K562 (cell line): ENCODE measurements around the gene TCF7. TPM values are rescaled to one million over a fixed set of nuclear protein-coding genes. Genes with fewer than 3 reads are reported as not detected.

Source experiments
- ATAC-seq: fragments of 200-7000 bp; cut with Tn5 transposase; 3 replicates; pipeline ENCODE4 v1.9.1; 2020; ENCODE audit warnings: moderate library complexity
- BruUV-seq: library from RNA; stranded (reverse); fragments of 400-500 nt; replicated peaks from 2 replicates; lab custom pipeline; 2021; lab: Mats Ljungman, UMichigan
- CTCF ChIA-PET: fragments of 300-600 bp; formaldehyde crosslinking; extraction: SDS; loops from one replicate; lab custom pipeline; 2021; ENCODE audit warnings: low intra/inter-chr PET ratio; lab: Yijun Ruan, JAX
- POLR2A ChIA-PET: fragments of 300-600, 350-650 bp; sonication (Branson Sonifier 250); formaldehyde crosslinking; extraction: SDS; loops from one replicate; lab custom pipeline; 2021; ENCODE audit warnings: antibody characterized with exemption, inconsistent platforms; lab: Yijun Ruan, JAX
- DNase-seq, 4 experiments: peaks; one replicate each; pipeline versions ENCODE4 v3.0.0 to v3.0.0-alpha.2; 2011 to 2018; ENCODE audit warnings: low spot score in 3 of 4, mixed read lengths in 3 of 4; ENCODE audit errors: extremely low read depth in 1 of 4
- FAIRE-seq: peaks from 2 replicates; lab custom pipeline; 2011; peaks lifted over from hg19 to GRCh38; lab: Jason Lieb, UNC
- H2AFZ ChIP-seq: 2 replicates; pipeline ENCODE4 v1.6.0; 2011; ENCODE audit warnings: low read depth, low read length, control low read depth, inconsistent platforms
- H3K27ac ChIP-seq: fragments of 200-600 bp; 3 replicates; pipeline ENCODE4 v1.8.0; 2011; ENCODE audit warnings: low read depth, mild to moderate bottlenecking, control low read depth, inconsistent platforms, low read length, moderate library complexity, mixed read lengths; ENCODE audit errors: extremely low read depth
- H3K27me3 ChIP-seq, 2 experiments: fragments of 300-600 bp in 1 of 2; 2 replicates in 1 of 2; 3 replicates in 1 of 2; pipeline versions ENCODE4 v1.6.0 to v1.8.0; 2011; ENCODE audit warnings: inconsistent platforms in 2 of 2, low read length in 2 of 2, mild to moderate bottlenecking in 1 of 2, mixed read lengths in 1 of 2, moderate library complexity in 1 of 2; ENCODE audit not compliant: control insufficient read depth in 2 of 2, insufficient read depth in 2 of 2
- H3K36me3 ChIP-seq: fragments of 300-600 bp; 3 replicates; pipeline ENCODE4 v1.8.0; 2011; ENCODE audit warnings: mild to moderate bottlenecking, low read length, inconsistent platforms; ENCODE audit not compliant: control insufficient read depth, insufficient read depth
- H3K4me1 ChIP-seq, 2 experiments: fragments of 200-600 bp in 1 of 2; replicated peaks in 1 of 2; 2 replicates in 1 of 2; 3 replicates in 1 of 2; pipeline versions ENCODE4 v1.5.1 to v1.8.0; 2011; ENCODE audit warnings: inconsistent platforms in 2 of 2, low read length in 2 of 2, mild to moderate bottlenecking in 1 of 2, mixed read lengths in 1 of 2, moderate library complexity in 1 of 2; ENCODE audit not compliant: control insufficient read depth in 2 of 2, insufficient read depth in 2 of 2
- H3K4me2 ChIP-seq: 2 replicates; pipeline ENCODE4 v1.6.1; 2011; ENCODE audit warnings: low read length, control low read depth, inconsistent platforms, mixed read lengths; ENCODE audit not compliant: insufficient read depth
- H3K4me3 ChIP-seq: fragments of 200-600 bp; sonication (generic), shearing (Covaris generic); 2 replicates; pipeline ENCODE4 v1.5.1; 2016; ENCODE audit warnings: control low read depth, inconsistent platforms
- H3K79me2 ChIP-seq: fragments of 200-600 bp; 3 replicates; pipeline ENCODE4 v1.8.0; 2011; ENCODE audit warnings: low read length, inconsistent platforms; ENCODE audit not compliant: control insufficient read depth, insufficient read depth
- H3K9ac ChIP-seq, 2 experiments: 2 replicates each; pipeline versions ENCODE4 v1.6.0 to v1.6.1; 2011; ENCODE audit warnings: low read depth in 2 of 2, low read length in 2 of 2, control low read depth in 1 of 2, inconsistent platforms in 1 of 2, mild to moderate bottlenecking in 1 of 2, mixed read lengths in 1 of 2; ENCODE audit not compliant: insufficient read depth in 1 of 2
- H3K9me1 ChIP-seq: one replicate; pipeline ENCODE4 v1.6.0; 2011; ENCODE audit warnings: inconsistent platforms, mild to moderate bottlenecking, low read length, moderate library complexity; ENCODE audit not compliant: control insufficient read depth, insufficient read depth
- H3K9me3 ChIP-seq: replicated peaks from 2 replicates; pipeline ENCODE4 v1.5.1; 2011; ENCODE audit warnings: low read depth, low read length, inconsistent platforms; ENCODE audit not compliant: control insufficient read depth, insufficient read depth
- H4K20me1 ChIP-seq: replicated peaks from 2 replicates; pipeline ENCODE4 v1.6.1; 2011; ENCODE audit warnings: low read length, inconsistent platforms, mixed read lengths; ENCODE audit not compliant: control insufficient read depth, insufficient read depth
- CCAR2 ChIP-seq: fragments of 200-400 bp; formaldehyde crosslinking; IDR thresholded peaks from 2 replicates; pipeline ENCODE4 v1.6.1; 2017; ENCODE audit warnings: mild to moderate bottlenecking, low read depth, low read length
- ELF4 ChIP-seq: fragments of 450-650 bp; formaldehyde crosslinking; IDR thresholded peaks from 2 replicates; pipeline ENCODE4 v1.4.0; 2022; ENCODE audit warnings: missing genetic modification characterization
- HMBOX1 ChIP-seq: sonication (generic); IDR thresholded peaks from 2 replicates; pipeline ENCODE4 v1.6.1; 2016
- LEF1 ChIP-seq: fragments of 450-650 bp; IDR thresholded peaks from 2 replicates; pipeline ENCODE4 v1.6.1; 2016; ENCODE audit warnings: mild to moderate bottlenecking
- TCF3 ChIP-seq: sonication (generic); formaldehyde crosslinking; IDR thresholded peaks from 2 replicates; pipeline ENCODE4 v1.4.0; 2020; ENCODE audit warnings: mild to moderate bottlenecking, missing genetic modification reagents
- ZC3H4 ChIP-seq: sonication (generic); formaldehyde crosslinking; IDR thresholded peaks from 2 replicates; pipeline ENCODE4 v1.9.0; 2021; ENCODE audit warnings: missing genetic modification reagents, borderline replicate concordance
- WGBS: fragments of 100-300 bp; shearing (Covaris generic); methylation state at CpG from one replicate; pipeline ENCODE4 v1.1.6; 2016; ENCODE audit warnings: low coverage, mixed read lengths; ENCODE audit not compliant: insufficient coverage; ENCODE audit errors: missing lambda C conversion rate; 5-methylcytosine and 5-hydroxymethylcytosine counted together
- in situ Hi-C: fragments of 300-500 bp; cut with MboI; formaldehyde crosslinking; loops from 4 replicates; pipeline ENCODE4 v1.15.0; 2018; ENCODE audit warnings: inconsistent platforms, mixed read lengths
- intact Hi-C: fragments of 100-400 bp; cut with micrococcal nuclease; formaldehyde crosslinking; loops from 2 replicates; pipeline ENCODE4 v1.14.2; 2022
- polyA plus RNA-seq, 8 experiments: library from polyadenylated mRNA; depleted of rRNA in 4 of 8; stranded (reverse) in 5 of 8; unstranded in 3 of 8; fragments of >200 nt; fragmentation: Nextera tagmentation in 2 of 8; fragmentation: Illumina TruSeq in 1 of 8; extraction: Ambion mirVana in 2 of 8; extraction: Trizol in 1 of 8; gene quantifications; 2 replicates each; pipeline versions ENCODE4 v1.2.1 to v1.2.3, GENCODE V29; 2011 to 2014; ENCODE audit warnings: inconsistent platforms in 1 of 8, missing spikeins in 1 of 8
- total RNA-seq, 7 experiments: library from RNA; depleted of rRNA in 6 of 7; stranded (reverse); fragments of >200 nt in 6 of 7; fragmentation: Illumina TruSeq in 2 of 7; extraction: Trizol in 2 of 7; gene quantifications; 2 replicates each; pipeline versions ENCODE4 v1.2.1 to v1.2.3, GENCODE V29; 2011 to 2021; ENCODE audit warnings: low replicate concordance in 1 of 7

Gene TCF7
- total and polyA plus RNA-seq, 9 of the 15 experiments (the other 6 are each of a cell fraction or from before 2014, with no cell fraction given): 1.6 to 14.9 (median 4.2) TPM

DNA sequence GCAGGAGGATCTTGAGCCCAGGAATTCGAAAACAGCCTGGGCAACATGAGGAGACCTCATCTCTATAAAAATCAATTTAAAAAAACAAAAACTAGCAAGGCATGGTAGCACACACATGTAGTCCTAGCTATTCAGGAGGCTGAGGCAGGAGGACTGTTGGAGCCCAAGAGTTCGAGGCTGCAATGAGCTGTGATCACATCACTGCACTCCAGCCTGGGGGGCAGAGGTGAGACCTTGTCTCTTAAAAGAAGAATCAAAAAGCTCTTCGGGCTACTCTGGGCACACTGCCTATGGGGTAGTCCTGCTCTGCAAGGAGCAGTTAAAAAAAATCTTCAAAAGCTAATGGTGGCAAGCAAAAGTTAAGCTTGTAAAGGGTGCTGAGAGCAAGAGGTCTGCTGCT, 38.8 kb downstream of the TCF7 start:
- H3K79me2 ChIP-seq: peaks cover 22% of the 10 kb centered on the region; the same call in 1 of the 3 replicates
- no peak for ATAC-seq
- H2AFZ ChIP-seq: no peak overlapping the region
- H3K4me3 ChIP-seq: no peak overlapping the region
- H3K4me2 ChIP-seq: no peak overlapping the region
- H3K27me3 ChIP-seq: no peaks in the 10 kb centered on the region
- TF ChIP-seq TCF3 (CRISPR knock-in tag) (no peak), CCAR2 (no peak), ZC3H4 (CRISPR knock-in tag) (no peak), ELF4 (CRISPR knock-in tag) (no peak), HMBOX1 (no peak), LEF1 (no peak)
- TF ChIP-seq, all 486 proteins: peak for 0
- H3K36me3 ChIP-seq: peaks cover 93% of the 10 kb centered on the region
- no peak overlapping the region for H3K27ac ChIP-seq
- intact Hi-C loops (no loop called here), in situ Hi-C loops (no loop called here)
- H4K20me1 ChIP-seq: no peaks in the 10 kb centered on the region
- H3K9me3 ChIP-seq: no peaks in the 10 kb centered on the region
- H3K9ac ChIP-seq: no peak overlapping the region
- CTCF ChIA-PET: no interaction called here
- POLR2A ChIA-PET: interaction anchor here (0.7 to 3.1 kb wide), 8 partner anchors 9 to 433 kb away, joined by 5 to 13 read pairs (median 8); partner anchors contain the start of gene SKP1
- DNase-seq (no peak), FAIRE-seq (no peak)
- no TSS peak for BruUV-seq
- no peaks in the 10 kb centered on the region for H3K9me1 ChIP-seq
- 92% methylated on average over 3 of the region's 3 CpGs for WGBS
- no peaks in the 10 kb centered on the region; a peak in 1 of 5 replicates for H3K4me1 ChIP-seq
